Measurements from ENCODE around the gene GLB1L3. TPM values are rescaled to one million over a fixed set of nuclear protein-coding genes. Genes with fewer than 3 reads are reported as not detected.
A peak's percentile ranks its signal among the peaks of the same experiment; 100 is the strongest.

GLB1L3 gene, protein sequence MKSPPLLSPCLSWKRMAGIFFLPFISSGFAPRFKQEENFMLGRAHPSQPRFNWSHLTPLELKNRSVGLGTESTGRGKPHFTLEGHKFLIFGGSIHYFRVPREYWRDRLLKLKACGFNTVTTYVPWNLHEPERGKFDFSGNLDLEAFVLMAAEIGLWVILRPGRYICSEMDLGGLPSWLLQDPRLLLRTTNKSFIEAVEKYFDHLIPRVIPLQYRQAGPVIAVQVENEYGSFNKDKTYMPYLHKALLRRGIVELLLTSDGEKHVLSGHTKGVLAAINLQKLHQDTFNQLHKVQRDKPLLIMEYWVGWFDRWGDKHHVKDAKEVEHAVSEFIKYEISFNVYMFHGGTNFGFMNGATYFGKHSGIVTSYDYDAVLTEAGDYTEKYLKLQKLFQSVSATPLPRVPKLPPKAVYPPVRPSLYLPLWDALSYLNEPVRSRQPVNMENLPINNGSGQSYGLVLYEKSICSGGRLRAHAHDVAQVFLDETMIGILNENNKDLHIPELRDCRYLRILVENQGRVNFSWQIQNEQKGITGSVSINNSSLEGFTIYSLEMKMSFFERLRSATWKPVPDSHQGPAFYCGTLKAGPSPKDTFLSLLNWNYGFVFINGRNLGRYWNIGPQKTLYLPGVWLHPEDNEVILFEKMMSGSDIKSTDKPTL
- not detected for total RNA-seq
- under 1 TPM in 6 of 8 donors, not detected in 2; 0.04 to 0.26 (median 0.11) TPM for polyA plus RNA-seq (ENCODE audit: insufficient read depth in 1 of 8, insufficient read length in 8 of 8, low replicate concordance in 1 of 8)
- long read RNA-seq, donor 1: 0 reads
- long read RNA-seq, donor 2: 0 reads
- long read RNA-seq, donor 3: 0 reads
- long read RNA-seq, donor 4: 0 reads
- long read RNA-seq, donor 5: 0 reads
- long read RNA-seq, donor 6: 0 reads
- long read RNA-seq, donor 7: 0 reads
- long read RNA-seq, donor 8: 0 reads
- long read RNA-seq, donor 9: 0 reads
- long read RNA-seq, donor 10: 0 reads
- long read RNA-seq, donor 11: 0 reads

DNA sequence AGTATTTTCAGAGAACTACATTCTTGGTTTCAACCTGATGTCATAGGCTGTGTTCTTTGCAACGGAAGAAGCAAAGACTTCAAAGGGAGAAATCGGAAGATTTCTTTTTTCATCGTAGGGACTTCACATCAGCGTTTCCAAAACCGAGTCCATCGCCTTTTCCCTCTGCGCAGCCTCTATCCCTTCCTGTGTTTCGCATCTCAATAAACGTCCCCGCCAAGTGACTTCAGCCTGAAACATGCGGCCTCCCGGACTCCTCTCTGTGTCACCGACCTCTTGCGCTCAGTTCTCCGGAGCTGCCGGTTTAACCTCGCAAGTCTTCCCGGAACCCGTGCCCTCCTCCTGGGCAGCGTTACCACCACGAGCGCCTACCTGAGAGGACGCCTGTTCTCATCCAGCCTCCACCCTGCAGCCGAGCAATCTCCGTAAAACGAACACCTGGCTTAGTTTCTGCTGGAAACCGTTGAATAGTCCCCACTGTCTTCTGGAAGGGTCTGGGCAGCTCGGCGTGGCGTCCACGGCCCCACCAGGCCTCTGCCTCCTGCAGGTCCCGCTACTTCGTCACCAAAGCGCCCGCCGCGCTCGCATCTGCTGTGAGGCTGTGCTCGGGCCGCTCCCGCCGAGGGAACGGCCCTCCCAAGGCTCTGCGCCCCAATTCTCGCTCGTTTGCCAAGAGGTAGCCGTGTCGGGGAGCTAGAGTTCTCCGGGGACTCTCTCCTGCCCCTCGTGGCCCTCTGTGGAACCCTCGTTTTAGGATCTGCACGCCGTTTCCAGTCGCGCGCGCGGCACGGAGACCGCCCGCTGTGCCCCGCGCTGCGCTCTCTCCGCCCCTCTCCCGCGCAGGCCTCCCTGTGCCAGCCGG, at the start of gene GLB1L3:
TSS of gene GLB1L3 (plus strand) at position 846 of the 862 bp plus-strand sequence. CDS start 362 bp downstream, outside the sequence.
- peak within 1 kb of the TSS; percentile 8 for H3K4me3 ChIP-seq (ENCODE audit: low read length)
- no peaks in the 10 kb centered on the region for H3K36me3 ChIP-seq (ENCODE audit: control insufficient read depth, insufficient read depth, low read length)
- no peak for DNase-seq
- H3K27me3 ChIP-seq (ENCODE audit: control insufficient read depth, insufficient read depth, low read length): peaks cover 67% of the 10 kb centered on the region
- no peaks in the 10 kb centered on the region for H3K9me3 ChIP-seq (replicated peaks; ENCODE audit: control insufficient read depth, low read depth, low read length)
- no peak within 1 kb of the TSS for H3K27ac ChIP-seq (ENCODE audit: low read length)
- 2% methylated on average over 68 of the region's 68 CpGs for WGBS (ENCODE audit: insufficient coverage)
- H3K4me1 ChIP-seq (ENCODE audit: control insufficient read depth, insufficient read depth, low read length): peaks cover 15% of the 10 kb centered on the region

DNA sequence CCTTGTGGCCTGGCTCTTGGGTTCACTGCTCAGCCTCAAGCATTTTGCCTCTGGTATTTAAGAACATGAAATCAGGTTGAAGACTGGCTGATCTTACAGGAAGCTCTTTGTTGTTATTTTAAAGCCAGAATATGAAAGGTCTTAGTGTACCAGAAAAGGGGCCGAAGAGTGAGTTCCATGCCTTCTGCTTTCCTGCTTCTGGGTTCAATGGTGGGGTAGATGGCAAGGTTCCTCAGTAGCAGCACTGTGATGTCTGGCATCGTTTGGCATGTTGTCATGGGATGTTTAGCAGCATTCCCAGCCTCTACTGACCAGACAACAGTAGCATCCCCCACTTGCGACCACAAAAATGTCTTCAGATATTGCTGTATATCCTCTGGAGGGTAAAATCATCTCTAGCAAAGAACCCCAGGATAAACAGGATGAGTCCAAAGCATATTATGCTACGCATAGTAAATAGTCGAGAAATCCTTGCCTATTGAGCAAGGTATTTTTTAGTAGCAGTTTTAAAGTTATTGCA, 49.3 kb upstream of the GLB1L3 start:
- peaks cover 5% of the 10 kb centered on the region for H3K36me3 ChIP-seq (ENCODE audit: control insufficient read depth, insufficient read depth, low read length)
- no peak for DNase-seq
- no peak overlapping the region for H3K27ac ChIP-seq (ENCODE audit: low read length)
- no peaks in the 10 kb centered on the region for H3K27me3 ChIP-seq (ENCODE audit: control insufficient read depth, insufficient read depth, low read length)
- H3K4me1 ChIP-seq (ENCODE audit: control insufficient read depth, insufficient read depth, low read length): peaks cover 19% of the 10 kb centered on the region
- no peaks in the 10 kb centered on the region for H3K9me3 ChIP-seq (replicated peaks; ENCODE audit: control insufficient read depth, low read depth, low read length)
- WGBS (ENCODE audit: insufficient coverage): 83% methylated on average over 1 of the region's 5 CpGs
- H3K4me3 ChIP-seq (ENCODE audit: low read length): no peak overlapping the region

DNA sequence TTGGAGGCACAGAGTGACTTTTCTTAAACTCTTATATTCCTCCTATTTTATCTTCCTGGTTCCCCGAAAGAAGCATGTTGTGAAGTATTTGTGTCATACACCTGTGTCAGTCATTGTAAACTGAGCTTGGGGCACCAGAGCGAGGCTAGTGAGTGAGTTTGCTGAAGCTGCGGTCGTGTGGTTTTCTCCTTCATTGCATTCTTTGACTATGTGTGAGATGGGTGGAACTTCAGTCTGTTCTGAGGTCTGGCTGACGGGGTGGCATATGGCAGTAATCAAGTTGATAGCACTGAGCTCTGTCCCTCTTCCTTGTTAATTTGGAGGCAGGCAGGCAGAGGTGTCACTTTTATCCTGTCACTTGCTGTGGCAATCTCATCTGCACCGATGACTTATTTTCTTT, 47.6 kb upstream of the GLB1L3 start:
- Histone ChIP-seq H3K27ac (ENCODE audit: low read length) (no peak overlapping the region), H3K4me1 (ENCODE audit: control insufficient read depth, insufficient read depth, low read length) (peaks cover 14% of the 10 kb centered on the region), H3K36me3 (ENCODE audit: control insufficient read depth, insufficient read depth, low read length) (peaks cover 6% of the 10 kb centered on the region), H3K4me3 (ENCODE audit: low read length) (no peak overlapping the region), H3K27me3 (ENCODE audit: control insufficient read depth, insufficient read depth, low read length) (no peaks in the 10 kb centered on the region), H3K9me3 (replicated peaks; ENCODE audit: control insufficient read depth, low read depth, low read length) (no peaks in the 10 kb centered on the region)
- WGBS (ENCODE audit: insufficient coverage): 70% methylated on average over 4 of the region's 6 CpGs
- DNase-seq: no peak

DNA sequence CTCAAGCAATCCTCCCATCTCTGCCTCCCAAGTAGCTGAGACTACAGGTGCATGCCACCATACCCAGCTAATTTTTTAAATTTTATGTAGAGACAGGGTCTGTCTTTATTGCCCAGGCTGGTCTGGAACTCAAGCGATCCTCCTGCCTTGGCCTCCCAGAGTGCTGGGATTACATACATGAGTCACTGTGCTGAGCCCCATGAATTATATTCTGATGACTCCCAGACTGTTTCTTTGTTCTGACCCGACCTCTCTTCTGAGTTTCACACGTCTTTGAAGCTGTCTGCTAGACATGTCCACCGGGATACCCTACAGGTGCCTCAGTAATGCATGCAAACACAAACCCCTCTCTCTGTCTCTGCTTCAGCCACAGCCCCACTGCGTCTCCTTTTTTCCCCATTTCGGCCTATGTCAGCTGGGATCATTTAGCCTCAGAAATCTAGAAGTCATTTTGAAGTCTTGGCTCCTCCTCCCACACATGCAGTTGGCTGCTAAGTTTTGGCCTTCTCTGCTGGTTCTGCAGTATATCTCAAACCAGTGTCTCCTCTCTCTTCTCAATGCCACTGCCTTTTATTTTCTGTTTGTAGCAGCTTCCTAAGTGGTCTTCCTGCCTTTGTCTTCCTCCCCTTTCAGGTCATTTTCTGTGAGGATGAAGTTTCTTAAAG, 46.9 kb upstream of the GLB1L3 start:
- DNase-seq: no peak
- Histone ChIP-seq H3K27ac (ENCODE audit: low read length) (no peak overlapping the region), H3K9me3 (replicated peaks; ENCODE audit: control insufficient read depth, low read depth, low read length) (no peaks in the 10 kb centered on the region), H3K36me3 (ENCODE audit: control insufficient read depth, insufficient read depth, low read length) (peaks cover 6% of the 10 kb centered on the region), H3K27me3 (ENCODE audit: control insufficient read depth, insufficient read depth, low read length) (no peaks in the 10 kb centered on the region), H3K4me1 (ENCODE audit: control insufficient read depth, insufficient read depth, low read length) (peaks cover 14% of the 10 kb centered on the region), H3K4me3 (ENCODE audit: low read length) (no peak overlapping the region)
- WGBS (ENCODE audit: insufficient coverage): 49% methylated on average over 6 of the region's 6 CpGs

DNA sequence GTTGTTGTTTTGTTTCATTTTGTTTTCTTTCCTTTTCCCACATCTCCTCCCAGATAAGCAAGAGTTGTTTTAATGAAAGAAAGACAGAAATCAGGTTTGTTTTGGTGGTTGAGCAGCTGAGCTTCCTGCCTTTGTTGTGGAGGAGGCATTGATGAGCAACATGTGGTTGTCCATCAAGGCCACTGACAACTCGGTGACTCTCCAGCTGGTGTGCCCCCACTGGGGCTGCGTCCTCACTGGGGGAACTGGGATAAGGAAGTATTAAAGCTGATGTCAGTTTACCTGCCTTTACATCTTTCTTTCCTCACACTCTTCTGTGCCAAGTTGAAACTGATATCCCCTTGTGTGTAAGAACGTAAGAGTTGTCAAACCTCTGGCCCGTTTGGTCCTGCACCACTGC, 45.8 kb upstream of the GLB1L3 start:
- WGBS (ENCODE audit: insufficient coverage): no CpG with 5 or more reads among the region's 4 CpGs
- no peaks in the 10 kb centered on the region for H3K27me3 ChIP-seq (ENCODE audit: control insufficient read depth, insufficient read depth, low read length)
- no peaks in the 10 kb centered on the region for H3K9me3 ChIP-seq (replicated peaks; ENCODE audit: control insufficient read depth, low read depth, low read length)
- H3K27ac ChIP-seq (ENCODE audit: low read length): no peak overlapping the region
- H3K36me3 ChIP-seq (ENCODE audit: control insufficient read depth, insufficient read depth, low read length): peaks cover 15% of the 10 kb centered on the region
- H3K4me1 ChIP-seq (ENCODE audit: control insufficient read depth, insufficient read depth, low read length): peaks cover 12% of the 10 kb centered on the region
- H3K4me3 ChIP-seq (ENCODE audit: low read length): no peak overlapping the region
- DNase-seq: no peak

DNA sequence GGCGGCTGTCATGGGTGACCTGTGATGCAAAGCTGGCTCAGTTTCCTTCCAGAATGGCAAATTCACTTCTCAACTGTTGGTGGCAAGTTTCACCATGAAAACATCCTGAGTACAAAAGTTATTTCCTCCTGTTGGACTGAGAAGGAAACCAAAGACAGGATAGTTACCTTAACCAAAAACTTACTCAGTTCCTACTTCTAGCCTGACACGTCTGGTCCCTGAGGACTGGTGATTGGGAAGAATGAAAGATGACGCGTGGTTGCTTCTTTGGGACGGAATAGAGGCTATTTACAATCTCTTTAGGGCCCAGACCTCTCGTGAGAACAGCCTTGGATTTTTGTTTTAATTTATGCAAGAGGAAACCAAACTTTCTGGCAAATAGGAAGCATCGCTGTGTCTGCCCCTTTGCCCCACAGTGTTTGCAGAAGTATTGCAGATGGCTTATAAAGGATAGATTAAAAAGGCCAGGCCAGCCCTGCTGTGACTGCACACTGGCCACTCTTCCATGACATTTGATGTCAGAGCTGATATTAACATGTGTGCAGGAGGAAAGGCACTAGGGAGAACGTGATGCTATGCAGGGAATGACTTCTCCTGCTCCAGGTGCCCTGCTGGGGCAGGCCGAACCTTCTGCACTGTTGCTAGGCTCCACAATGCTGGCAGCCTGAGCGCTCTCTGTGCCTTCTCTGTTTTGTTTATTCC, 44.1 kb upstream of the GLB1L3 start:
- Histone ChIP-seq H3K4me3 (ENCODE audit: low read length) (no peak overlapping the region), H3K9me3 (replicated peaks; ENCODE audit: control insufficient read depth, low read depth, low read length) (no peaks in the 10 kb centered on the region), H3K36me3 (ENCODE audit: control insufficient read depth, insufficient read depth, low read length) (peaks cover 21% of the 10 kb centered on the region), H3K4me1 (ENCODE audit: control insufficient read depth, insufficient read depth, low read length) (peaks cover 4% of the 10 kb centered on the region), H3K27me3 (ENCODE audit: control insufficient read depth, insufficient read depth, low read length) (no peaks in the 10 kb centered on the region), H3K27ac (ENCODE audit: low read length) (no peak overlapping the region)
- no peak for DNase-seq
- WGBS (ENCODE audit: insufficient coverage): 84% methylated on average over 5 of the region's 10 CpGs

DNA sequence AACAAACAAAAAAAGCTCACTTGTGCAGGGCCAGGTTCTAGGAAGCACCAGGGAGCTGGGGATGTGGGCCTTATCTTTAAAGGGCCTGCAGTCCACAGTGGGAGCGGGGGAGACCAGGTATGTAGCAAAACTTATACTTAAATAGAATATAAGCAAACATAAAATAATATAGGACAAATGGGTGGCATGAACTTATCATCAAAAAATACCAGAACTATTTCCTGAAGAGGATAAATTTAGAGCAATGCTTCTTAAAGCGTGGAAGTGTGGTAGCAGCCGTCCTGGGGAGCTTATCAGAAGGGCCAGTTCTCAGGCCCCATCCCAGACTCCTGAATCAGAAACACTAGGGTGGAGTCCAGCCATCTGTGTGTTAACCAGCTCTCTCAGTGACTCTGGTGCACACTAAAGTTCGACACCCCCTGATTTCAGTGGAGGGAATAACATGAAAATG, 42.4 kb upstream of the GLB1L3 start:
- H3K9me3 ChIP-seq (replicated peaks; ENCODE audit: control insufficient read depth, low read depth, low read length): no peaks in the 10 kb centered on the region
- H3K4me3 ChIP-seq (ENCODE audit: low read length): no peak overlapping the region
- H3K27me3 ChIP-seq (ENCODE audit: control insufficient read depth, insufficient read depth, low read length): no peaks in the 10 kb centered on the region
- no peak for DNase-seq
- peaks cover 26% of the 10 kb centered on the region for H3K36me3 ChIP-seq (ENCODE audit: control insufficient read depth, insufficient read depth, low read length)
- peaks cover 4% of the 10 kb centered on the region for H3K4me1 ChIP-seq (ENCODE audit: control insufficient read depth, insufficient read depth, low read length)
- no peak overlapping the region for H3K27ac ChIP-seq (ENCODE audit: low read length)
- 100% methylated on average over 3 of the region's 4 CpGs for WGBS (ENCODE audit: insufficient coverage)

DNA sequence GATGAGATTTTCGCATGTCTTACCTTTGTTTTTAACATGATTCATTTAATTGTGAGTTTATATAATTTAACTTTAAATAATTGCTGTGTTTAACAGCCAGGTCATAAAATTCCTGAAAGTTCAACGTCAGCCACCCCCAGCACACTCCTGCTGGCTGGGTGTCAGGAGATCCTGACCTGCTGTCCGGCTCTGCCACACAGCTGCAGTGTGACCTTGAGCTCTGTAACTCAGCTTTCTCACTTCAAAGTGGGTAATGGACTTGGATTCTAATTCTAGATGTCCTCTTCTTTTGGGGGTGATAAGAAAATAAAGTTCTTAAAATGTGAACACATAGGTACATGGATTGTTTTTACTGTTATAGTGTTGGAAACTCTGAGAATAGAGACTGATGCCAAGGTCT, 40.8 kb upstream of the GLB1L3 start:
- H3K27me3 ChIP-seq (ENCODE audit: control insufficient read depth, insufficient read depth, low read length): no peaks in the 10 kb centered on the region
- WGBS (ENCODE audit: insufficient coverage): no CpG with 5 or more reads among the region's 3 CpGs
- no peaks in the 10 kb centered on the region for H3K9me3 ChIP-seq (replicated peaks; ENCODE audit: control insufficient read depth, low read depth, low read length)
- H3K36me3 ChIP-seq (ENCODE audit: control insufficient read depth, insufficient read depth, low read length): peaks cover 40% of the 10 kb centered on the region
- H3K4me3 ChIP-seq (ENCODE audit: low read length): no peak overlapping the region
- peaks cover 2% of the 10 kb centered on the region for H3K4me1 ChIP-seq (ENCODE audit: control insufficient read depth, insufficient read depth, low read length)
- H3K27ac ChIP-seq (ENCODE audit: low read length): no peak overlapping the region
- no peak for DNase-seq
